SKM-1 (cell line): ENCODE results near the gene CD53.

Experiments used
- DNase-seq: peaks from one replicate; lab custom pipeline; 2025; ENCODE audit not compliant: unreplicated experiment; lab: John Stamatoyannopoulos, UW

Gene CD53

GRCh38 chr1:110875216-110875731 is 2.3 kb downstream of the CD53 start:
- DNase-seq, result no peak

- no peak for DNase-seq
Measured at GRCh38 chr1:110876748-110877341, 3.9 kb downstream of the CD53 start.

- no peak for DNase-seq
Measured at GRCh38 chr1:110877364-110877763, 4.4 kb downstream of the CD53 start.

- DNase-seq, result no peak
Measured at GRCh38 chr1:110877776-110878175, 4.8 kb downstream of the CD53 start.

- DNase-seq, result no peak
Measured at GRCh38 chr1:110878591-110878990, 5.6 kb downstream of the CD53 start.

GRCh38 chr1:110878993-110879392 is 6.0 kb downstream of the CD53 start:
- no peak for DNase-seq

GRCh38 chr1:110879758-110880606 is 7.0 kb downstream of the CD53 start:
- DNase-seq, result peak; percentile 27

- no peak for DNase-seq
Measured at GRCh38 chr1:110880708-110881374, 7.9 kb downstream of the CD53 start.

GRCh38 chr1:110888049-110888448 is 15.1 kb downstream of the CD53 start:
- DNase-seq, result no peak

- no peak for DNase-seq
Measured at GRCh38 chr1:110888641-110889040, 15.7 kb downstream of the CD53 start.

- DNase-seq, result no peak
Measured at GRCh38 chr1:110890474-110891196, 17.7 kb downstream of the CD53 start.

- no peak for DNase-seq
Measured at GRCh38 chr1:110893908-110894490, 21.1 kb downstream of the CD53 start.

GRCh38 chr1:110896090-110896489 is 23.1 kb downstream of the CD53 start:
- DNase-seq, result no peak

GRCh38 chr1:110897681-110898080 is 24.7 kb downstream of the CD53 start:
- DNase-seq, result no peak

- no peak for DNase-seq
Measured at GRCh38 chr1:110898734-110899457, 25.9 kb downstream of the CD53 start.

GRCh38 chr1:110899458-110899843 is 26.5 kb downstream of the CD53 start:
- no peak for DNase-seq

GRCh38 chr1:110902820-110903463 is 30.0 kb downstream of the CD53 start:
- DNase-seq, result no peak

- DNase-seq, result no peak
Measured at GRCh38 chr1:110903853-110904500, 31.0 kb downstream of the CD53 start.

- DNase-seq, result no peak
Measured at GRCh38 chr1:110912784-110913183, 39.8 kb downstream of the CD53 start.
